ENCODE results near the gene PDIA5. TPM values are rescaled to one million over a fixed set of nuclear protein-coding genes. Genes with fewer than 3 reads are reported as not detected.

PDIA5 gene
- total RNA-seq, 2 donors from 2014 or later: 8.0 to 9.0 TPM

DNA sequence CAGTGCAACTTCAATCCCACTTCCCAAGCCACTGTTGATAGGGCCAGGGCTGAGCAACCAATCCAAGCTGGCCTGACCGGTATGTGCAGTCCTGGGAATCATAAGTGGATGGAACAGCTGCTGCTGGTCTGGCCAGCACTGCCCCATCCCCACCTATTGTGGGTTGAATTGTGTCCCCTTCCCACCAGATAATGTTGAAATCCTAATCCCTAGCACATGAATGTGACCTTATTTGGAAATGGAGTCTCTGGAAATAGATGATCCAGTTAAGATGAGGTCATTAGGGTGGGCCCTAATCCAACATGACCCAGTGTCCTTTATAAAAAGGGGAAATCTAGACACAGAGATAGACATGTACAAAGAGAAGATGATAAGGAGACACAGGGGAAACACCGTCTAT is 13.7 kb upstream of the PDIA5 start:
- no peaks in the 10 kb centered on the region for H3K36me3 ChIP-seq
- no peak for DNase-seq (ENCODE audit: low spot score)
- H3K27me3 ChIP-seq: no peaks in the 10 kb centered on the region
- H3K27ac ChIP-seq: no peak overlapping the region
- no peaks in the 10 kb centered on the region for H3K9me3 ChIP-seq
- TF ChIP-seq CTCF (IDR thresholded peaks at IDR 0.05): no peak
- H3K4me1 ChIP-seq: peaks cover 0 to 16% of the 10 kb centered on the region in 2 donors
- no peak overlapping the region for H3K4me3 ChIP-seq

DNA sequence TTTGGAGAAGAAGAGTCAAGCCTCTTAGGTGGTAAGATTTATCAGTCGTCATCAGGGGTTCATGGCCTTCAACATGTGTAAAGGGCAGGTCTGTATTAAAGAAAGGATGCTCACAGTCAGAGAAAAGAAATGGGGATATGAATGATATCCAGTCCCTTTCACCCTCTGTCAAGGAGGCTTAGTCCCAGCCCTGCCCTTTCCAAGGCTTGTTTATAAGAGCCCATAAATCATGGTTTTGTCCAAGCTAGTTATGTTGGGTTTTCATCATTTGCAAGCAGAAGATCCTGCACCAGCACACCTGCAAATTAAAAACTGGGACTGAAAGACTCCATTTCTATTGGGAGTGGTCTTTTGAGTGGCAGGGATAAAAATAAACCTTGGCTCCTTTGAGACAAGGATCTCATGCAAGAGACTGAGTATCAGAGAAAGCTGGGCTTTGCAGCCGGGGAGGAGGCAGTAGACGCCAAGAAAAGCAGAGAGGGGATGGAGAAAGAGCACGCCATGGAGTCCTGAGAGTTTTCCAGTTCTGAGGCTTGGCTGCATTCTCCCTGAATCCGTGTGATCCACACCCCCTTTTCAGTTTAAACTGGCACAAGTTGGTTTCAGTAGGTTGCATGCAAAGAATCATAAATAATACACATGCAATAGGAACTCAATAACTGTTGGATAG is 12.6 kb upstream of the PDIA5 start:
- Histone ChIP-seq H3K36me3 (no peaks in the 10 kb centered on the region), H3K4me1 (peaks cover 0 to 12% of the 10 kb centered on the region in 2 donors), H3K27ac (no peak overlapping the region), H3K9me3 (no peaks in the 10 kb centered on the region), H3K4me3 (no peak overlapping the region), H3K27me3 (no peaks in the 10 kb centered on the region)
- DNase-seq (ENCODE audit: low spot score): no peak
- no peak for TF ChIP-seq CTCF (IDR thresholded peaks at IDR 0.05)

DNA sequence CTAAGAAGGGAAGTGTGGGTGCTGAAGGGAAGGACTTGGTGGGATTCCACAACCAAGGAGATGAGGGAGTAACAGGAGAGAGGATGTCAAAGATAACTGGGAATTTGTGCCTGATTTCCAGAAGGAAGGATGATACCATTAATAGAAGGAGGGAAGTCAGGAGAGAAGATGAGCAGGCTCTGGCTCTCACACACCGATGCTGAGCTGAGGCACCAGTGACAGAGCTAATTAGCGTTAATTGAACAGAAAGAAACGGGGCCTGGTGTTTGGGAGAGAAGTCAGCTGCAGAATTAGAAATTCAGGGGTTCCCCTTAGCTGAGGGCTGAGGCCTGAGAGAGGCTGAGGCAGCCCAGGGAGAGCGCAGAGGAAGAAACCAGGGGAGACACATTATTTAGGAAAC is 11.9 kb upstream of the PDIA5 start:
- Histone ChIP-seq H3K4me3 (no peak overlapping the region), H3K4me1 (peaks cover 0 to 12% of the 10 kb centered on the region in 2 donors), H3K9me3 (no peaks in the 10 kb centered on the region), H3K27me3 (no peaks in the 10 kb centered on the region), H3K36me3 (no peaks in the 10 kb centered on the region), H3K27ac (no peak overlapping the region)
- DNase-seq (ENCODE audit: low spot score): no peak
- no peak for TF ChIP-seq CTCF (IDR thresholded peaks at IDR 0.05)

DNA sequence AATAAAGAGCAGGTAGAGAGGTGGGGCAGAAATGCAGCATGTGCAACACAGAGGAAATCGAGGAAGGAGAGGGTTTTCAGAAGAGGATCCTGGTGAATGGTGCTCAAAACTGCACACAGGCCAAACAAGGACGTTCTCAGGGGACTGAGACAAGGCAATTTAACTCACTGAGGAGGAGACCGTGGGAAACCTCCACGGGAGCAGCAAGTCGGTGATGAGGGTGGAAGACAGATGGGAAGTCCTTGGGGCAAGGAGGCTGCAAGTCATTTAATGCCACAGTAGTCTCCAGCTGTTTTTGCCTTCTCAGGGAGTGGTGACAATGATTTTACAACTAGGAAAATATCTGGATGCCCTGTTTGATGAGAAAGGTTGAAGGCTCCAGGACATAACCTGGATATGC is 11.5 kb upstream of the PDIA5 start:
- Histone ChIP-seq H3K27me3 (no peaks in the 10 kb centered on the region), H3K36me3 (no peaks in the 10 kb centered on the region), H3K27ac (no peak overlapping the region), H3K4me3 (no peak overlapping the region), H3K4me1 (peaks cover 0 to 12% of the 10 kb centered on the region in 2 donors), H3K9me3 (no peaks in the 10 kb centered on the region)
- no peak for TF ChIP-seq CTCF (IDR thresholded peaks at IDR 0.05)
- no peak for DNase-seq (ENCODE audit: low spot score)

DNA sequence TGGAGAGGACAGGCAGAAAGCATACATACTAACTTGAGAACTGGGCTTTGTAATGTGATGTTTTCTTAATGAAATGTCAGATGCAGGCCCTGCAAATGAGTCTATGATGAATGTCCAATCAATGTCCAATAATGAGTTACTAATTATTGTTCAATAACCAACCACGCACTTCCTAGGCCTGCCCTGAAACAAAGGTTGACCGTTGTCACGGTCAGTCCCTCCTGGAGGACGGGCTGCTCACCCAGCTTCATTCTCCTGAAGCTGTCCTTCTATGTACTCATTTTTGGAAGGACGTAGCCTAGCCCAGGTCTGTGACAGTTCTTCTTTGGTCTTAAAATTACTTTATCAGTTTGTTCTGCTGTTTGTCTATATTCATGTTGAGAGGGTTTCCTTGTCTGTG is 8.3 kb upstream of the PDIA5 start:
- DNase-seq (ENCODE audit: low spot score): no peak
- H3K4me1 ChIP-seq: peaks cover 0 to 11% of the 10 kb centered on the region in 2 donors
- no peaks in the 10 kb centered on the region for H3K36me3 ChIP-seq
- H3K27me3 ChIP-seq: no peaks in the 10 kb centered on the region
- no peak overlapping the region for H3K27ac ChIP-seq
- H3K4me3 ChIP-seq: no peak overlapping the region
- no peak for TF ChIP-seq CTCF (IDR thresholded peaks at IDR 0.05)
- no peaks in the 10 kb centered on the region for H3K9me3 ChIP-seq

DNA sequence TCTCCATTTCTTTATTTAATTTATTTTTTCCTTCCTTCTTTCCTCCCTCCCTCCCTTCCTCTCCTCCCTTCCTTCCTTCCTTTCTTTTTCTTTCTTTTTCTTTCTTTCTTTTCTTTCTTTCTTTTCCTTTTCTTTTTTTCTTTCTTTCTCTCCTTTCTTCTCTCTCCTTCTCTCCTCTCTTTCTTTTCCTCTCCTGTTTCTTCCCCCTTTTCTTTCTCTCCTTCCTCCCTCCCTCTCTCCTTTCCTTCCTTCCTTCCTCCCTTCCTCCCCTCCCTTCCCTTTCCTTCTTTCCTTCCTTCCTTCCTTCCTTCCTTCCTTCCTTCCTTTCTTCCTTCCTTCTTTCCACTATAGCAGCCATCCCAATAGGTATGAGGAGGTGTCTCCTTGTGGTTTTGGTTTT is 6.8 kb upstream of the PDIA5 start:
- Histone ChIP-seq H3K9me3 (no peaks in the 10 kb centered on the region), H3K27ac (no peak overlapping the region), H3K4me1 (no peaks in the 10 kb centered on the region), H3K27me3 (no peaks in the 10 kb centered on the region), H3K36me3 (no peaks in the 10 kb centered on the region), H3K4me3 (no peak overlapping the region)
- no peak for TF ChIP-seq CTCF (IDR thresholded peaks at IDR 0.05)
- DNase-seq (ENCODE audit: low spot score): no peak

All from right atrium auricular region (tissue), 2 donors.